ENCODE data around the gene NRP1. TPM values are rescaled to one million over a fixed set of nuclear protein-coding genes. Genes with fewer than 3 reads are reported as not detected.
"Not testable (repeated sequence)": the region's sequence is repeated elsewhere in the genome, so short reads cannot be mapped to it uniquely, and the experiment has no call there.

Gene NRP1
- 63.0 and 85.9 TPM in 2 replicates for total RNA-seq (2014; rRNA removed; shearing (Covaris generic))

- DNase-seq (ENCODE audit: low read depth in 1 of 2, low spot score in 2 of 2), result peak; percentile 49 to 73
- no peaks in the 10 kb centered on the region for H3K27me3 ChIP-seq (replicated peaks)
- H3K4me3 ChIP-seq, result peak within 1 kb of the TSS; percentile 81
- peaks cover 45% of the 10 kb centered on the region for H3K36me3 ChIP-seq
- peaks cover 44% of the 10 kb centered on the region for H3K4me1 ChIP-seq (replicated peaks)
- H3K27ac ChIP-seq, result peak within 1 kb of the TSS; percentile 91
- no peaks in the 10 kb centered on the region for H3K9me3 ChIP-seq (replicated peaks)
Observed at GRCh38 chr10:33334153-33334804, at the start of gene NRP1. Gene NRP1 (minus strand): TSS chr10:33334667. CDS start chr10:33334382, 285 bp downstream.

- peaks cover 12% of the 10 kb centered on the region for H3K4me1 ChIP-seq (replicated peaks)
- not testable (repeated sequence) for DNase-seq (ENCODE audit: low read depth in 1 of 2, low spot score in 2 of 2); H3K9me3 ChIP-seq (replicated peaks)
Observed at GRCh38 chr10:33384201-33384600, 49.7 kb upstream of the NRP1 start.

GRCh38 chr10:33382921-33383713, 48.6 kb upstream of the NRP1 start:
- no peak overlapping the region for H3K27ac ChIP-seq
- H3K36me3 ChIP-seq, result no peaks in the 10 kb centered on the region
- H3K27me3 ChIP-seq (replicated peaks), result no peaks in the 10 kb centered on the region
- no peak overlapping the region for H3K4me3 ChIP-seq
- H3K9me3 ChIP-seq (replicated peaks), result no peaks in the 10 kb centered on the region
- peaks cover 12% of the 10 kb centered on the region for H3K4me1 ChIP-seq (replicated peaks)
- no peak for DNase-seq (ENCODE audit: low read depth in 1 of 2, low spot score in 2 of 2)

More at GRCh38 chr10:33384201-33384600, 49.7 kb upstream of the NRP1 start:
- not testable (repeated sequence) for H3K27ac ChIP-seq; H3K4me3 ChIP-seq; H3K27me3 ChIP-seq (replicated peaks); H3K36me3 ChIP-seq

- Histone ChIP-seq H3K27ac (no peak overlapping the region), H3K27me3 (replicated peaks) (no peaks in the 10 kb centered on the region), H3K4me1 (replicated peaks) (peaks cover 21% of the 10 kb centered on the region), H3K9me3 (replicated peaks) (no peaks in the 10 kb centered on the region), H3K36me3 (no peaks in the 10 kb centered on the region), H3K4me3 (no peak overlapping the region)
- DNase-seq (ENCODE audit: low read depth in 1 of 2, low spot score in 2 of 2), result no peak
Observed at GRCh38 chr10:33382216-33382600, 47.7 kb upstream of the NRP1 start.

GRCh38 chr10:33381451-33382215, 47.2 kb upstream of the NRP1 start:
- peaks cover 26% of the 10 kb centered on the region for H3K4me1 ChIP-seq (replicated peaks)
- H3K4me3 ChIP-seq, result no peak overlapping the region
- no peak overlapping the region for H3K27ac ChIP-seq

GRCh38 chr10:33377658-33378025, 43.2 kb upstream of the NRP1 start:
- Histone ChIP-seq H3K9me3 (replicated peaks) (no peaks in the 10 kb centered on the region), H3K36me3 (no peaks in the 10 kb centered on the region), H3K4me1 (replicated peaks) (peaks cover 26% of the 10 kb centered on the region), H3K4me3 (no peak overlapping the region), H3K27ac (peak overlapping the region; percentile 41), H3K27me3 (replicated peaks) (no peaks in the 10 kb centered on the region)
- peak in 1 of 2 experiments; percentile 32 for DNase-seq (ENCODE audit: low read depth in 1 of 2, low spot score in 2 of 2)

More at GRCh38 chr10:33381451-33382215, 47.2 kb upstream of the NRP1 start:
- Histone ChIP-seq H3K27me3 (replicated peaks) (no peaks in the 10 kb centered on the region), H3K9me3 (replicated peaks) (no peaks in the 10 kb centered on the region), H3K36me3 (no peaks in the 10 kb centered on the region)
- DNase-seq (ENCODE audit: low read depth in 1 of 2, low spot score in 2 of 2), result peak in 1 of 2 experiments; percentile 39

- Histone ChIP-seq H3K4me3 (no peak overlapping the region), H3K27me3 (replicated peaks) (no peaks in the 10 kb centered on the region)
Observed at GRCh38 chr10:33376976-33377657, 42.6 kb upstream of the NRP1 start.

GRCh38 chr10:33376476-33376875, 42.0 kb upstream of the NRP1 start:
- no peak for DNase-seq (ENCODE audit: low read depth in 1 of 2, low spot score in 2 of 2)
- Histone ChIP-seq H3K27me3 (replicated peaks) (no peaks in the 10 kb centered on the region), H3K36me3 (no peaks in the 10 kb centered on the region), H3K4me3 (no peak overlapping the region), H3K4me1 (replicated peaks) (peaks cover 17% of the 10 kb centered on the region), H3K9me3 (replicated peaks) (no peaks in the 10 kb centered on the region), H3K27ac (peak overlapping the region; percentile 41; the same call in 1 of the 2 replicates)

More at GRCh38 chr10:33376976-33377657, 42.6 kb upstream of the NRP1 start:
- Histone ChIP-seq H3K4me1 (replicated peaks) (peaks cover 23% of the 10 kb centered on the region), H3K27ac (peak overlapping the region; percentile 41), H3K9me3 (replicated peaks) (no peaks in the 10 kb centered on the region), H3K36me3 (no peaks in the 10 kb centered on the region)
- DNase-seq (ENCODE audit: low read depth in 1 of 2, low spot score in 2 of 2), result peak in 1 of 2 experiments; percentile 44

GRCh38 chr10:33373263-33373662, 38.8 kb upstream of the NRP1 start:
- Histone ChIP-seq H3K9me3 (replicated peaks) (no peaks in the 10 kb centered on the region), H3K27me3 (replicated peaks) (no peaks in the 10 kb centered on the region), H3K4me1 (replicated peaks) (peaks cover 25% of the 10 kb centered on the region), H3K27ac (no peak overlapping the region), H3K36me3 (no peaks in the 10 kb centered on the region), H3K4me3 (no peak overlapping the region)
- no peak for DNase-seq (ENCODE audit: low read depth in 1 of 2, low spot score in 2 of 2)

- Histone ChIP-seq H3K27ac (no peak overlapping the region), H3K4me3 (no peak overlapping the region), H3K27me3 (replicated peaks) (no peaks in the 10 kb centered on the region), H3K9me3 (replicated peaks) (peaks cover 15% of the 10 kb centered on the region), H3K4me1 (replicated peaks) (peaks cover 30% of the 10 kb centered on the region), H3K36me3 (no peaks in the 10 kb centered on the region)
- no peak for DNase-seq (ENCODE audit: low read depth in 1 of 2, low spot score in 2 of 2)
Observed at GRCh38 chr10:33371234-33371633, 36.8 kb upstream of the NRP1 start.

- Histone ChIP-seq H3K36me3 (no peaks in the 10 kb centered on the region), H3K27me3 (replicated peaks) (no peaks in the 10 kb centered on the region), H3K9me3 (replicated peaks) (peaks cover 16% of the 10 kb centered on the region), H3K27ac (no peak overlapping the region), H3K4me1 (replicated peaks) (peaks cover 35% of the 10 kb centered on the region), H3K4me3 (no peak overlapping the region)
- no peak for DNase-seq (ENCODE audit: low read depth in 1 of 2, low spot score in 2 of 2)
Observed at GRCh38 chr10:33370434-33370930, 36.0 kb upstream of the NRP1 start.

GRCh38 chr10:33368086-33368485, 33.6 kb upstream of the NRP1 start:
- Histone ChIP-seq H3K4me3 (no peak overlapping the region), H3K27me3 (replicated peaks) (no peaks in the 10 kb centered on the region), H3K9me3 (replicated peaks) (peaks cover 16% of the 10 kb centered on the region), H3K36me3 (no peaks in the 10 kb centered on the region), H3K4me1 (replicated peaks) (peaks cover 45% of the 10 kb centered on the region), H3K27ac (peak overlapping the region; percentile 92)
- peak; percentile 94 to 96 for DNase-seq (ENCODE audit: low read depth in 1 of 2, low spot score in 2 of 2)

- DNase-seq (ENCODE audit: low read depth in 1 of 2, low spot score in 2 of 2), result peak; percentile 77 to 92
- Histone ChIP-seq H3K9me3 (replicated peaks) (peaks cover 16% of the 10 kb centered on the region), H3K27me3 (replicated peaks) (no peaks in the 10 kb centered on the region), H3K4me3 (no peak overlapping the region), H3K27ac (peak overlapping the region; percentile 92), H3K4me1 (replicated peaks) (peaks cover 45% of the 10 kb centered on the region), H3K36me3 (no peaks in the 10 kb centered on the region)
Observed at GRCh38 chr10:33365871-33366411, 31.5 kb upstream of the NRP1 start.

All from SJSA1 (cell line).